Measurements from ENCODE around the gene PHLDB1. TPM values are rescaled to one million over a fixed set of nuclear protein-coding genes. Genes with fewer than 3 reads are reported as not detected.

PHLDB1 gene
- total RNA-seq, 2 donors from 2014 or later = 70.3 to 74.1 TPM

- intact Hi-C loops (cut with DNase I, micrococcal nuclease) = no loop called here
- no peak for DNase-seq
These were observed 44.4 kb downstream of the PHLDB1 start for GRCh38 chr11:118651820-118652219.

GRCh38 chr11:118652681-118653181 lies 45.3 kb downstream of the PHLDB1 start:
- DNase-seq (peak in 1 of 2 donors; percentile 12), ATAC-seq (no peak)
- intact Hi-C loops (cut with DNase I, micrococcal nuclease) = no loop called here

More at GRCh38 chr11:118651820-118652219, 44.4 kb downstream of the PHLDB1 start:
- no peak for ATAC-seq

GRCh38 chr11:118653684-118654390 lies 46.4 kb downstream of the PHLDB1 start:
- DNase-seq (no peak), ATAC-seq (no peak)
- intact Hi-C loops (cut with DNase I, micrococcal nuclease) = no loop called here

GRCh38 chr11:118655486-118656190 lies 48.2 kb downstream of the PHLDB1 start:
- no peak for DNase-seq
- intact Hi-C loops (cut with DNase I, micrococcal nuclease) = no loop called here
- ATAC-seq = no peak

GRCh38 chr11:118656563-118657165 lies 49.2 kb downstream of the PHLDB1 start:
- intact Hi-C loops (cut with DNase I, micrococcal nuclease) = no loop called here
- no peak for DNase-seq

GRCh38 chr11:118657238-118657637 lies 49.8 kb downstream of the PHLDB1 start:
- intact Hi-C loops (cut with DNase I, micrococcal nuclease) = no loop called here
- ATAC-seq = no peak

More at GRCh38 chr11:118656563-118657165, 49.2 kb downstream of the PHLDB1 start:
- no peak for ATAC-seq

GRCh38 chr11:118657709-118658428 lies 50.5 kb downstream of the PHLDB1 start:
- ATAC-seq = no peak
- DNase-seq = no peak
- intact Hi-C loops (cut with DNase I, micrococcal nuclease) = no loop called here

More at GRCh38 chr11:118657238-118657637, 49.8 kb downstream of the PHLDB1 start:
- DNase-seq = no peak

- DNase-seq (no peak), ATAC-seq (peak; percentile 30)
- intact Hi-C loops (cut with DNase I, micrococcal nuclease) = no loop called here
These were observed 51.3 kb downstream of the PHLDB1 start for GRCh38 chr11:118658429-118659313.

GRCh38 chr11:118659314-118659952 lies 52.0 kb downstream of the PHLDB1 start:
- ATAC-seq (peak; percentile 89), DNase-seq (peak; percentile 84 to 95)
- intact Hi-C loops (cut with DNase I, micrococcal nuclease) = no loop called here

- DNase-seq (no peak), ATAC-seq (peak; percentile 15)
- intact Hi-C loops (cut with DNase I, micrococcal nuclease) = no loop called here
These were observed 52.7 kb downstream of the PHLDB1 start for GRCh38 chr11:118659953-118660680.

- peak in 1 of 2 donors; percentile 24 for DNase-seq
- intact Hi-C loops (cut with DNase I, micrococcal nuclease) = no loop called here
- ATAC-seq = no peak
These were observed 53.4 kb downstream of the PHLDB1 start for GRCh38 chr11:118660681-118661424.

- intact Hi-C loops (cut with DNase I, micrococcal nuclease) = no loop called here
- DNase-seq = no peak
- no peak for ATAC-seq
These were observed 54.2 kb downstream of the PHLDB1 start for GRCh38 chr11:118661425-118662301.

GRCh38 chr11:118662401-118663271 lies 55.2 kb downstream of the PHLDB1 start:
- peak in 1 of 2 donors; percentile 7 for DNase-seq
- intact Hi-C loops (cut with DNase I, micrococcal nuclease) = no loop called here
- no peak for ATAC-seq

- intact Hi-C loops (cut with DNase I, micrococcal nuclease) = no loop called here
- no peak for ATAC-seq
- peak in 1 of 2 donors; percentile 10 for DNase-seq
These were observed 56.0 kb downstream of the PHLDB1 start for GRCh38 chr11:118663381-118663780.

All from left colon (tissue), 2 donors.